ENCODE results near the gene FKBP1A.
"Not testable (repeated sequence)": the region's sequence is repeated elsewhere in the genome, so short reads cannot be mapped to it uniquely, and the experiment has no call there.

Gene FKBP1A

GRCh38 chr20:1363522-1363921 lies 29.3 kb downstream of the FKBP1A start:
- no peak for DNase-seq (ENCODE audit: low spot score)

- no peak for DNase-seq (ENCODE audit: low spot score)
Measured at GRCh38 chr20:1362484-1362883, 30.4 kb downstream of the FKBP1A start.

GRCh38 chr20:1360094-1360846 lies 32.6 kb downstream of the FKBP1A start:
- DNase-seq (ENCODE audit: low spot score) = no peak

- no peak for DNase-seq (ENCODE audit: low spot score)
Measured at GRCh38 chr20:1357921-1358671, 34.8 kb downstream of the FKBP1A start.

GRCh38 chr20:1353956-1354355 lies 38.9 kb downstream of the FKBP1A start:
- DNase-seq (ENCODE audit: low spot score) = no peak

- no peak for DNase-seq (ENCODE audit: low spot score)
Measured at GRCh38 chr20:1346315-1346969, 46.4 kb downstream of the FKBP1A start.

- DNase-seq (ENCODE audit: low spot score) = no peak
Measured at GRCh38 chr20:1345756-1346093, 47.1 kb downstream of the FKBP1A start.

GRCh38 chr20:1345030-1345755 lies 47.7 kb downstream of the FKBP1A start:
- no peak for DNase-seq (ENCODE audit: low spot score)

GRCh38 chr20:1343446-1344124 lies 49.3 kb downstream of the FKBP1A start:
- DNase-seq (ENCODE audit: low spot score) = not testable (repeated sequence)

- DNase-seq (ENCODE audit: low spot score) = no peak
Measured at GRCh38 chr20:1341561-1342265, 51.1 kb downstream of the FKBP1A start.

- no peak for DNase-seq (ENCODE audit: low spot score)
Measured at GRCh38 chr20:1338801-1339200, 54.1 kb downstream of the FKBP1A start.

- no peak for DNase-seq (ENCODE audit: low spot score)
Measured at GRCh38 chr20:1338096-1338495, 54.8 kb downstream of the FKBP1A start.

GRCh38 chr20:1337441-1337840 lies 55.4 kb downstream of the FKBP1A start:
- no peak for DNase-seq (ENCODE audit: low spot score)

GRCh38 chr20:1336699-1337367 lies 56.0 kb downstream of the FKBP1A start:
- no peak for DNase-seq (ENCODE audit: low spot score)

- DNase-seq (ENCODE audit: low spot score) = no peak
Measured at GRCh38 chr20:1335961-1336698, 56.7 kb downstream of the FKBP1A start.

GRCh38 chr20:1334761-1335160 lies 58.1 kb downstream of the FKBP1A start:
- DNase-seq (ENCODE audit: low spot score) = no peak

- DNase-seq (ENCODE audit: low spot score) = no peak
Measured at GRCh38 chr20:1334370-1334731, 58.5 kb downstream of the FKBP1A start.

GRCh38 chr20:1333462-1334369 lies 59.1 kb downstream of the FKBP1A start:
- DNase-seq (ENCODE audit: low spot score) = no peak

- DNase-seq (ENCODE audit: low spot score) = no peak
Measured at GRCh38 chr20:1332749-1333300, 60.0 kb downstream of the FKBP1A start.

Measured in CD4-positive, alpha-beta T cell treated with Interleukin-6 at 100 ng/mL for 8 hours (primary cell).